Loucy (cell line): ENCODE results near the gene HOXD10.

ENCODE experiments used
- H2AFZ ChIP-seq: fragments of 200-600 bp; sonication (generic); 2 replicates; pipeline ENCODE4 v1.6.0; 2016; ENCODE audit warnings: antibody characterized with exemption, mild to moderate bottlenecking, low read length, moderate library complexity
- H3F3A ChIP-seq: fragments of 200-600 bp; 2 replicates; pipeline ENCODE4 v1.6.0; 2016; ENCODE audit warnings: antibody characterized with exemption, low read depth, mild to moderate bottlenecking
- H3K27me3 ChIP-seq: fragments of 200-600 bp; sonication (generic); 2 replicates; pipeline ENCODE4 v1.6.1; 2014; ENCODE audit warnings: low read length, mild to moderate bottlenecking; ENCODE audit not compliant: insufficient read depth, poor library complexity, severe bottlenecking
- H3K36me3 ChIP-seq: fragments of 200-600 bp; sonication (generic); 2 replicates; pipeline ENCODE4 v1.6.1; 2016; ENCODE audit warnings: low read length; ENCODE audit not compliant: insufficient read depth
- H3K4me1 ChIP-seq: fragments of 200-600 bp; sonication (generic); 2 replicates; pipeline ENCODE4 v1.5.1; 2014; ENCODE audit warnings: low read length, mild to moderate bottlenecking; ENCODE audit not compliant: insufficient read depth, poor library complexity, severe bottlenecking
- H3K4me2 ChIP-seq: fragments of 200-600 bp; sonication (generic); 2 replicates; pipeline ENCODE4 v1.6.0; 2014; ENCODE audit warnings: antibody characterized with exemption, low read length, low read depth, mild to moderate bottlenecking; ENCODE audit not compliant: poor library complexity, severe bottlenecking
- H3K4me3 ChIP-seq: fragments of 200-600 bp; sonication (generic); 2 replicates; pipeline ENCODE4 v1.5.1; 2014; ENCODE audit warnings: low read length, mild to moderate bottlenecking, mixed read lengths; ENCODE audit not compliant: poor library complexity, severe bottlenecking
- H3K79me2 ChIP-seq: fragments of 200-600 bp; sonication (generic); 2 replicates; pipeline ENCODE4 v1.6.1; 2014; ENCODE audit warnings: low read length; ENCODE audit not compliant: insufficient read depth
- H3K9ac ChIP-seq: fragments of 200-600 bp; sonication (generic); 2 replicates; pipeline ENCODE4 v1.6.0; 2014; ENCODE audit warnings: mild to moderate bottlenecking, low read depth, low read length, moderate library complexity; ENCODE audit not compliant: poor library complexity, severe bottlenecking
- H3K9me2 ChIP-seq: fragments of 200-600 bp; sonication (generic); replicated peaks from 2 replicates; pipeline ENCODE4 v1.6.1; 2016; ENCODE audit warnings: low read depth, low read length, mixed read lengths
- H3K9me3 ChIP-seq: fragments of 200-600 bp; sonication (generic); 2 replicates; pipeline ENCODE4 v1.6.1; 2014; ENCODE audit warnings: mild to moderate bottlenecking, antibody characterized with exemption, low read length, low read depth; ENCODE audit not compliant: insufficient read depth
- H4K20me1 ChIP-seq: fragments of 200-600 bp; sonication (generic); 2 replicates; pipeline ENCODE4 v1.6.0; 2014; ENCODE audit warnings: antibody characterized with exemption, low read length, mild to moderate bottlenecking; ENCODE audit not compliant: insufficient read depth, poor library complexity, severe bottlenecking
- EZH2phosphoT487 ChIP-seq: fragments of 200-600 bp; IDR thresholded peaks from 2 replicates; pipeline ENCODE4 v1.6.1; 2018; ENCODE audit warnings: antibody characterized with exemption, mild to moderate bottlenecking, moderate library complexity, borderline replicate concordance
- TF ChIP-seq, protein P1 (sequence below): fragments of 200-600 bp; sonication (generic); conservative IDR thresholded peaks from 2 replicates; pipeline ENCODE4 v1.5.1; 2014; ENCODE audit warnings: mild to moderate bottlenecking, antibody characterized with exemption, low read length

The HOXD10 gene

GRCh38 chr2:176074919-176075425, 41.6 kb upstream of the HOXD10 start:
- Histone ChIP-seq H2AFZ (no peak overlapping the region), H3F3A (no peaks in the 10 kb centered on the region), H3K79me2 (no peaks in the 10 kb centered on the region), H3K4me1 (no peaks in the 10 kb centered on the region), H3K9ac (no peak overlapping the region), H3K27me3 (no peaks in the 10 kb centered on the region), H3K9me2 (no peaks in the 10 kb centered on the region), H3K4me2 (no peak overlapping the region), H3K9me3 (no peaks in the 10 kb centered on the region), H4K20me1 (no peaks in the 10 kb centered on the region), H3K4me3 (no peak overlapping the region), H3K36me3 (no peaks in the 10 kb centered on the region)
- TF ChIP-seq, protein P1, sequence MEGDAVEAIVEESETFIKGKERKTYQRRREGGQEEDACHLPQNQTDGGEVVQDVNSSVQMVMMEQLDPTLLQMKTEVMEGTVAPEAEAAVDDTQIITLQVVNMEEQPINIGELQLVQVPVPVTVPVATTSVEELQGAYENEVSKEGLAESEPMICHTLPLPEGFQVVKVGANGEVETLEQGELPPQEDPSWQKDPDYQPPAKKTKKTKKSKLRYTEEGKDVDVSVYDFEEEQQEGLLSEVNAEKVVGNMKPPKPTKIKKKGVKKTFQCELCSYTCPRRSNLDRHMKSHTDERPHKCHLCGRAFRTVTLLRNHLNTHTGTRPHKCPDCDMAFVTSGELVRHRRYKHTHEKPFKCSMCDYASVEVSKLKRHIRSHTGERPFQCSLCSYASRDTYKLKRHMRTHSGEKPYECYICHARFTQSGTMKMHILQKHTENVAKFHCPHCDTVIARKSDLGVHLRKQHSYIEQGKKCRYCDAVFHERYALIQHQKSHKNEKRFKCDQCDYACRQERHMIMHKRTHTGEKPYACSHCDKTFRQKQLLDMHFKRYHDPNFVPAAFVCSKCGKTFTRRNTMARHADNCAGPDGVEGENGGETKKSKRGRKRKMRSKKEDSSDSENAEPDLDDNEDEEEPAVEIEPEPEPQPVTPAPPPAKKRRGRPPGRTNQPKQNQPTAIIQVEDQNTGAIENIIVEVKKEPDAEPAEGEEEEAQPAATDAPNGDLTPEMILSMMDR = no peak
- TF ChIP-seq EZH2phosphoT487 = no peak

- Histone ChIP-seq H3K4me2 (no peak overlapping the region), H3K9ac (no peak overlapping the region), H3K9me2 (no peaks in the 10 kb centered on the region), H3K4me1 (no peaks in the 10 kb centered on the region), H2AFZ (no peak overlapping the region), H3K79me2 (no peaks in the 10 kb centered on the region), H3K27me3 (no peaks in the 10 kb centered on the region), H3K4me3 (no peak overlapping the region), H3K9me3 (no peaks in the 10 kb centered on the region), H4K20me1 (no peaks in the 10 kb centered on the region), H3F3A (no peaks in the 10 kb centered on the region), H3K36me3 (no peaks in the 10 kb centered on the region)
- no peak for TF ChIP-seq EZH2phosphoT487
- TF ChIP-seq, protein P1 = no peak
Observed at GRCh38 chr2:176075481-176075880, 41.1 kb upstream of the HOXD10 start.

GRCh38 chr2:176076063-176076462, 40.5 kb upstream of the HOXD10 start:
- Histone ChIP-seq H3K4me3 (no peak overlapping the region), H3K9ac (no peak overlapping the region), H3F3A (no peaks in the 10 kb centered on the region), H3K79me2 (no peaks in the 10 kb centered on the region), H4K20me1 (no peaks in the 10 kb centered on the region), H3K9me3 (no peaks in the 10 kb centered on the region), H3K4me2 (no peak overlapping the region), H3K9me2 (no peaks in the 10 kb centered on the region), H2AFZ (no peak overlapping the region), H3K27me3 (no peaks in the 10 kb centered on the region), H3K4me1 (no peaks in the 10 kb centered on the region), H3K36me3 (no peaks in the 10 kb centered on the region)
- no peak for TF ChIP-seq EZH2phosphoT487
- TF ChIP-seq, protein P1 = no peak
